Heart left ventricle (tissue), 13 donors: ENCODE data around the gene CHST5.

Source experiments
- CTCF ChIP-seq, 12 donors: fragments of 200-600 bp; sonication (generic) in 4 of 12; IDR thresholded peaks; one replicate each; pipeline versions ENCODE4 v1.5.0 to v1.8.0; 2018 to 2022; ENCODE audit warnings: antibody characterized with exemption in 12 of 12, mild to moderate bottlenecking in 5 of 12
- POLR2A ChIP-seq, 2 donors: fragments of 450-650 bp; IDR thresholded peaks; one replicate each; pipeline ENCODE4 v1.6.1; 2017; ENCODE audit warnings: antibody characterized with exemption in 2 of 2, mild to moderate bottlenecking in 2 of 2, moderate library complexity in 2 of 2
- donor health status: ischemic (EF 13 %, LVEDD 7.1; RV severe dilation, severe dysfunction).
- donor health status: DM: no; HTN: yes; CAD: no.
- donor health status: DM: no; HTN: no; CAD: no.
- donor health status: ischemic (EF 25% LVEDD 6.9; RV normal size, moderate dysfunction).
- donor health status: ischemic (EF 25% LVEDD 5.7; RV mildly dilated, moderate dysfunction).
- donor health status: ischemic (EF 35%, LVEDD 5.7; RV mildly dilated, moderate dysfunction).
- donor health status: nonischemic (EF 11% LVEDD 7.7; RV severe dilation, severe dysfunction).
- donor health status: DM: yes; HTN: yes; CAD: no.
- donor health status: PGD.
- donor health status: ischemic (EF 29% LVEDD 5.4; RV normal size, mild dysfunction).
- donor health status: nonischemic (EF 23%, LVEDD 6.1; RV moderate dilation, normal function).

GRCh38 chr16:75488322-75488721 lies 47.6 kb downstream of the CHST5 start:
- TF ChIP-seq CTCF (IDR thresholded peaks at IDR 0.05) (no peak), POLR2A (IDR thresholded peaks at IDR 0.05) (no peak)
